GM18502 (cell line): ENCODE measurements around the gene MEP1A.
"Not testable (repeated sequence)": the region's sequence is repeated elsewhere in the genome, so short reads cannot be mapped to it uniquely, and the experiment has no call there.

ENCODE experiments used
- ATAC-seq: cut with Tn5 transposase; IDR thresholded peaks from one replicate; pipeline ENCODE4 v1.9.1; 2021; ENCODE audit warnings: mild to moderate bottlenecking; ENCODE audit not compliant: unreplicated experiment, poor library complexity

MEP1A gene

DNA sequence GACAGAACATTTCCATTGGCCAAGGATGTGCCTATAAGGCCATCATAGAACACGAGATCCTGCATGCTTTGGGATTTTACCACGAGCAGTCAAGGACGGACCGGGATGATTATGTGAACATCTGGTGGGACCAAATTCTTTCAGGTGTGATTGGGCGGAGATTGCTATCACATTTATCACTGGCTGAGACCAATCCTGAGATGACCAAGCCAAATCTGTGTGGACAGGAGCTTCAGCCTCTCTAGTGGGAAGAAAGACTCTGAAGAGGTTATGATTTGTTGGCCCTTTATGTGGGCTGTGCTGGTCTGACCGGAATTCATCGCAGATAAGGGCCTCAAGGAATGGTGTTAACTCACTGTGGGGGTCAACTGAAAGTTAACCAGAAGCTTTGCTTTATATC lies 26.4 kb downstream of the MEP1A start:
- no peak for ATAC-seq

DNA sequence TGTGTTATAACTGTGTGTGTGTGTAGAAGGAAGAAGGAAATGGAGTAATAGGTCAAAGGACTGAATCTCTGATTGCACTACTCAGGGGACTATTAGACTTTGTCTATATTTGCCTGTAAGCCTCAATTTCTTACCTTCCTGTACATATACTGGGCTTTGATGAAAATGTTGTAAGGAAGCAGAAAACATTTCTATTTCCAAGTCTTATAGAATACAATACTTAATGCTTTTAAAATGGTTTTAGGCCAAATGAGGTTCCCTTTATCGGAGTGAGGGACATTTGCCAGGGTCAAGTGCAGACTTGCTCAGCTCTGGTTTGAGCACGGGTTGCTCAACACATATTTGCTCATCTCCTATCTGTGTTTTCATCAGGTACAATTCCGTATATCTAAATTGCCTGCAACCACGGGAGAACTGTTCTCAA lies 28.3 kb downstream of the MEP1A start:
- no peak for ATAC-seq

DNA sequence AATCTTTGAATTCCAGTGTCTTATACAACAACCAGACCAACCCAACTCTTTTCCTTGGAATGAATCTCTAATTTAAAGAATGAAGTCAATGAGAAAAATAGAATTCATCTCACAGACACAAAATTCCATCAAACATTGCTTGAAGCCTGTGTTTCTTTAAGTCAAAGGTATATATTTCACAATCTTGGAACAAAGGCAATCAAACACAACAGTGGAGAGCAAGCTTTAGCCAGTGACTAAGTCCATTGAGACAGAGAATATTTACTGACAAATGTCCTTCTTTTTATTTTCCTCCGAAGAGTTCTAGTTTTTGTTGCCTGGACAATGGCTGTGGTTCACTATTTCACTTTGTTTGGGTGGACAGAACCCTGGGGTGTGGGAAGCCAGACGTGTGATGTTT lies 35.8 kb downstream of the MEP1A start:
- ATAC-seq, result no peak

DNA sequence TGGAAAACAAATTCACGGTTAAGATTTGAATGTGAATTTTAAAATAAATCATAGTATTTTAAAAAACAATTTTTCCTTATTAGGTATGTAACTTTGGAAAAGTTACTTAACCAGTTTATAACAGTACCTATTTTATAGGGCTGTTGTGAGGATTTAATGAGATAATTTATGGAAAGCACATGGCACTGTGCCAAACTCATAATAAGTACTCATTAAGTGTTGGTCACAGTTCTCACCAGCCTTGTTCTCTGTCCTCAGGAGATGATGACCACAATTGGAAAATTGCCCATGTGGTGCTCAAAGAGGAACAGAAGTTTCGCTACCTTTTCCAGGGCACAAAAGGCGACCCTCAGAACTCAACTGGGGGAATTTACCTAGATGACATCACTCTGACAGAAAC lies 39.6 kb downstream of the MEP1A start:
- ATAC-seq, result no peak

DNA sequence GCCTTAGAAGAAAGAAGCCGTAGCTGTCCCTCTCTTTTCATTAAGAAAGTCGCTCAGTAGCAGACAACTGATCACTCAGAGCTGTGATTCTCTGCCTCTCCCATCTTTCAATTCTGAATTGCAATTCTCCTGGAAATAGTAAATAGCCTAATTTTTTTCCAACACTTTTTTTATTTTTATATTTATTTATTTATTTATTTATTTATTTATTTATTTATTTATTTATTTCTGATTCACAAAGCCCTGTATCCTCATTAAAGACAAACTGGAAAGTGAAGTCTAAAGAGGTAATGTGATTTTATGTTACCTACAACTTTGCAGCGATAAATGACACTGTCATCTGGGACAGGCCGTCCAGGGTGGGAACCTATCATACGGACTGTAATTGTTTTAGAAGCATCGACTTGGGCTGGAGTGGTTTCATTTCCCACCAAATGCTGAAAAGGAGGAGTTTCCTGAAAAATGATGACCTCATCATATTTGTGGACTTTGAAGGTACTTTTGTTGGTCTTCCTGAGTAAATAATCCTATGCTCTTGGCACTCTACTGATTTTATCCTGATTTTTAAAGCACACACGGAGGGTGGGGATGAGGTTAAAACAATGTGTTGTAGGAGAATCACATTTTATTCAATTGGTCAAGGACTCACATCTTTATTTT lies 41.2 kb downstream of the MEP1A start:
- not testable (repeated sequence) for ATAC-seq

DNA sequence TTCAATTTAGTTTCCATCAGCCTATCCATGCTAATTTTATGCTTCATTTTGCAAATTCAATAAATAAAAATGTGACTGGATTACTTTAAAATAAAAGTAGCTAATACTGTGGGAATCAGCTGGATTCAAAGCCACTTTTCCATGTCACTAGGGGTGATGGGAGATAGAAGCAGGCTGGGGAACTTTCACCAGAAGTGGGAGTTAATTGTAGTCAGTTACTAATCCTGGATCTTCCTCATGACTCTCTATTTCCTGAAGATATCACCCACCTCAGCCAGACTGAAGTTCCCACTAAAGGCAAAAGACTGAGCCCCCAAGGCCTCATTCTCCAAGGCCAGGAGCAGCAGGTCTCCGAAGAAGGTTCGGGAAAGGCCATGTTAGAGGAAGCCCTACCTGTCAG lies 41.8 kb downstream of the MEP1A start:
- not testable (repeated sequence) for ATAC-seq

DNA sequence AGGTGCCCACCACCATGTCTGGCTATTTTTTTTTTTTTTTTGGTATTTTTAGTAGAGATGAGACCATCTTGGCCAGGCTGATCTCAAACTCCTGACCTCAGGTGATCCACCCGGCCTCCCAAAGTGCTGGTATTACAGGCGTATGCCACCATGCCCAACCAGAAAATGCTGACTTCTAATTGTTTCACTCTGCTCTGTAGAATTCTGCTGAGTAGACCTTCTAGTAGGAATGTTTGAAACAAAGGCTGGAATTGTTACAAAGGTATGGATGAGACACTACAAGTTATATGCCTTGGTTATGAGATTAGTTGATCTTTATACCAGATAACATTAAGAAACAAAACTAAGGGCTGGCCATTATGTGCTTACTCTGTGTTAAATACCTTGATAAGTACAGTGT lies 44.8 kb downstream of the MEP1A start:
- no peak for ATAC-seq

DNA sequence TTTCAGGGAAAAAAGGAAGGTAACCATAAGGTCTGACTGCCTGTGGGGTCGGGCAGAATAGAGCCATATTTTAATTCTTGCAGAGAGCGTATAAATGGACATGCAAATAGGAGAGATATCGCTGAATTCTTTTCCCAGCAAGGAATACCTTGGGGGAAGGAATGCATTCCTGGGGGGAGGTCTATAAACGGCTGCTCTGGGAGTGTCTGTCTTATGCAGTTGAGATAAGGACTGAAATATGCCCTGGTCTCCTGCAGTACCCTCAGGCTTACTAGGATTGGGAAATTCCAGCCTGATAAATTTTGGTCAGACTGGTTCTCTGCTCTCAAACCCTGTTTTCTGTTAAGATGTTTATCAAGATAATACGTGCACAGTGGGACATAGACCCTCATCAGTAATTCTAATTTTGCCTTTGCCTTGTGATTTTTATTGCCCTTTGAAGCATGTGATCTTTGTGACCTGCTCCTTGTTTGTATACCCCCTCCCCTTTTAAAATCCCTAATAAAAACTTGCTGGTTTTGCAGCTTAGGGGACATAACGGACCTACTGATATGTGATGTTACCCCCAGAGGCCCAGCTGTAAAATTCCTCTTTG lies 49.2 kb downstream of the MEP1A start:
- ATAC-seq, result not testable (repeated sequence)

DNA sequence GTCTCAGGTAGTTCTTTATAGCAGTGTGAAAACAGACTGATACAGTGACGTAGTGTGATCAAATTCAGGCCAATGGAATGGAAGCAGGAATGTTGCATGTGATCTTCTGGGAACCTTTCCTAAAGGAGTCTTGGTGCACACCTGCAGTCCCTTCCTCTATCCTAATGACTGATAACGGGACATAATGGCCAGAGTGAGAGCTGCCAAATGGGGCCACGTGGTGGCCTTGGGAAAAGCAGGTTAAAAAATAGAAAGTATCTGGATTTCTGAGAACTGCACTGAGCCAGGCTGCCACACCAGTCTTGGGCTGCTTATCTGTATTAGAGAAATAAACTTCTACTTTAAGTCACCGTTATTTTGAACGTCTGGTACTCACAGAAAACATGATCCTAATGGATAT lies 51.9 kb downstream of the MEP1A start:
- ATAC-seq, result no peak

DNA sequence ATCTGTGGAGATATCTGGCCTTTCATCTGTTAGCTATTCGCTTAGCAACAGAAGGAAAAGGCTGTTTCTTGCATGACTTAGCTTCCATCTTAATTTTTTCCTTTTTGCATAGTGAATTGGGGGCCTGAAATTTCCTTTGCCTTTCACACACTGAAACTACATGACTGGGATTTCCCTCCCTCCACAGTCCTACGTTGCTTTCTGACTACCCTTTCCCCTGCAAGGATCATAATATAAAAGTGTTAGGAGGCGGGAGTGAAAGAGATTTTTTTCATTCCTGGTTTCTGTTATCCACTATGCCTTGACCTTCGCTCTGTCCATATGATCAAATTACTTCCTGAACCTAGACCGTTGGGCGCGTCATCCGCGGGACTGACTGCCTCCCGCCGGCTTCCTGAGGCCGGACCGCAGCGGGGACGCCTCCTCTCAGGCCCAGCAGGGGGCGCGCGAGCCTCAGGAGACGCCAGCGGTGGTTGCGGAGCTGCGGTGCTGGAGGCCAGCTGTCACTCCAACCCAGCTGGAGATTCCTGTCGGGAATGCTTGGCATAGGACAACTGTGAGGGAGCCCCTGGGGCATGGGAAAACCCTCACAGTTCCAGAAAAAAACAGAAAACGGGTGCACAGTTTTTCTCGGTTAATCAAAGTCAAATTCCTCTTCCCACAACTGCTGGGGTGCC lies 55.6 kb downstream of the MEP1A start:
- ATAC-seq, result peak; percentile 94

DNA sequence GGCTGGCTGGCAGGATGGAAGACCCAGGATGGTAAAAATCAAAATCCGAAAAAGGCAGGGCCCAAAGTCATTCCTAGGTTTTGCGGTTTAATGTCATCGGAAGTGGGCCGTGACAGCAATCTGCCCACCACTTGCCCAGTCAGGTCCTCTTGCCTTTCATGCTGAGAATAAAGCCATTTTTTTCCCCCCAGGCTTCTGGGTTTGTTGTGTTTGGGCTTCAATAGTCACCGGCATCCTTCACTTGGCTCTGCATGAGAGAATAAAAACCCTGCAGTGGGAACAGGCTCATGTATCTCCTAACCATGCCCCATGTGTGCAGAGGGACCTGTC lies 56.1 kb downstream of the MEP1A start:
- ATAC-seq, result no peak

DNA sequence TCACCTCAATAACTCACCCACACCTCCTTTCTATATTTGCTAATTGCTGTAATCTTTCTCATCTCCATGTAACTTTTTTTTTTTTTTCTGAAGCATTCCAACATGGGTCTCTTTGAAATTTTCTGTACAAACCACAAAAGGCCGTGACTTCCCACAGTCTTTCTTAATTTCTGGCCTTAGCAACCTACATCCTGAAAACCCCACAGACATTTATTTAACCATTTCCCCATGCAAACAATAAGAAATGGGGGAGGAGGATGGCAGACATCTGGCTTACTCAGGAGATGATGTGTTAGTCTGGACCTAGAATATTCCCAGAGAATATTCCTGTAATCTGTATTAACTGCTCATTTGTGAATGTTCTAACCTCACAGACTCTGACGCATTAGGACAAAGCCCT lies 57.6 kb downstream of the MEP1A start:
- no peak for ATAC-seq

DNA sequence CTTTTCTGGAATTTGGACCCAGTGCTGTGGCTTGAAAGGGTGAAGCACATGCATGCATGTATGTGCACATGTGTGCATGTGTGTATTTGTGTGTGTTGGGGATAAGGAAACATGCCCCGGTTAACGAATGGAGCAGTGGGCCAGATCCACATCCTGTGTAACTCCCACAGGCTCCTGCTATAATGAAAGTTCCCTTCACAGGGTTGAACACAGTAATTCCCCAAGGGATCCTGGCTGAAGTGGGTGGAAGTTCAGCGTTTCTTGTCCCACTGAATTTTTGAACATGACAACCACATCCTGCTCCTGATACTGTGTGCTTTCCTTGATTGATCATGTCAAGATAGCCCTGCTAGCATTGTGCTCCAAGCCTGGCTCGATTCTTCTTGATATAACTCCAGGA lies 58.4 kb downstream of the MEP1A start:
- not testable (repeated sequence) for ATAC-seq

DNA sequence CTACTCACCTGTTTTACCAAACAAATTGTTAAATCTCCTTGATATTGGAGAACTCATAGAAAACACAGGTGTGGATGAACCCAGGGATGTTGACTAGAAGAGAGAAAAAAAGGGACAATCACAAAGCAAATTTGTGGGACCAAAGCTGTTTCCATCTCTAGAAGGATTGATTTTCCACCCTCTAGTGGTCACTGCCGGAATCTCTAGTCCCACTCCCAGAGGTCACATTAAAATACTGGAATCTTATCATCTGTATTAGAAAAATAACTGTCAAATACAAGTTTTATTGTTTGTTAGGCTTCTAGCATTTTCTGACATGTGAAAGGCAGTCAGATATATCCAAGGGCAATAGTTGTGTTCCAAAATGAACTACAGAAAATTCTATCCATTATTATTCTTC lies 62.8 kb downstream of the MEP1A start:
- not testable (repeated sequence) for ATAC-seq

DNA sequence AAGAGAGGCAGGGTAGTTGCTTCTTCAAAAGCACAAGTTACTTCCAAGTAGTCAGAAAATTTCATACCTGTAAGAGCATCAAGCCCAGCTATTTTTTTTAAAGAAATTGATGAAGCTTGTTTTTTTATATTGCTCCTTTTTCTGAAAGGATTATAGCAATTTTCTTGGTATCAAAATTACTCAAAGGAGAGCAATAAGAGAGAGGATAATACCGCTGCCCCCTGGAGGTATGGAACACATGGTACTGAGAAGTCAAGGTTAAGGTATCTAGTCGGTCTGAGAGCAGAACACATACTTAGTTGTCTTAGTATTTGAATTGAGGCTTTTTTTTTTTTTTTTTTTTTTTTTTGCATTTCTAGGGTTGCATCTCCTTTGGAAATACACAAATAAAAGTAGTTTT lies 69.2 kb downstream of the MEP1A start:
- ATAC-seq, result no peak

DNA sequence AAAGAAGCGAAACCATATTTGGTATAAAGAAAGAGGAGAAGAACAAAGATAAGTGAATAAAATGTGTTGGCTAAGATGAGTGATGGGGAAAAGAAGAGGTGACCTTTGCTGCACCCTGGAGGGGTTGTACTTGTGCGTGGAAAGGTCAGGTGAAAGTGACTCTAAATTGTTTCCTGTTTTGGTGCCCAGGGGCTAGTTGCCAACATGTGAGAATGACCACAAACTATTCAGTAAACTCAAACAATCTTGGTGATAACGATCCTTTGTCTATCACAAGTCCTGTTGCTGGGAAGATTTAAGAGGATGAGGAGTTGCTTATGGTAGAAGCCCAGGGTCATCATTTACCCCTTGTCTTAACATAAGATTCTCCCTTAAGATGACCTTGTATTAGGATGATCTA lies 70.6 kb downstream of the MEP1A start:
- no peak for ATAC-seq

DNA sequence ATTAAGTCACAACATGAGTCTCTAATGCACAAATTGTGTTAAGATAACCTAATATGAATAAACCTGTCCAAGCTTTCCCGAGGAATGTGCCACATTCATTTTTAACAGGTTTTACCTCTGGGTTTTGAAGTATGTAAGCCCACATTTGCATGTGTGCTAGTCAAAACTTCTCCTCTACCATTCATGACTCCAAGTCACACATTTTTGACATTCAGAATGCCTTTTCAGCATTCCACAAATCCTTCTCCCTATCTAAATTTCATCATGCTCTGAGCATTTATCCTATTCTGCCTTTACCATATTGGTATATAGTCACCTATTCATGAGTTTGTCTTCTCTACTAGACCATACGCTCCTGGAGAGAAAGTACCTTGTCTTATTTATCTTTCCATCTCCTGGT lies 72.0 kb downstream of the MEP1A start:
- no peak for ATAC-seq

DNA sequence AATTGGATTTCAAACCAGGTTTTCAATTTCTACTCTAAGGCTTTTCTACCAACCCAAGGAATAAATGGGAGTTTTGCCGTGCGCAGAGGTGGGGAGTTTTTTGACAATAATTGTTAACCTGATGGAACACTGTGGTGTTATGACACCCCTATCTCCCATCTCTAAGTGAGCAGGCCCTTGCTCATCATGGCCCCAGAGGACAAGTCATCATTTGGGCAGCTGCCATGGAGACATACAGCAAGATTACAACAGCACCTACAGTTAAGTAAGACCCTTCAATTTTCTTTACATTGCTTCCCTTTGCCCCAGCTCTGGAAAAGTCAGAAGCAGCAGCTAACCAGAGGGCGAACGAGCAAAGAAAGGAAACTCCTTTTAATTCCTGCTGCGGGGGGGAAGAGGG lies 74.2 kb downstream of the MEP1A start:
- ATAC-seq, result no peak

DNA sequence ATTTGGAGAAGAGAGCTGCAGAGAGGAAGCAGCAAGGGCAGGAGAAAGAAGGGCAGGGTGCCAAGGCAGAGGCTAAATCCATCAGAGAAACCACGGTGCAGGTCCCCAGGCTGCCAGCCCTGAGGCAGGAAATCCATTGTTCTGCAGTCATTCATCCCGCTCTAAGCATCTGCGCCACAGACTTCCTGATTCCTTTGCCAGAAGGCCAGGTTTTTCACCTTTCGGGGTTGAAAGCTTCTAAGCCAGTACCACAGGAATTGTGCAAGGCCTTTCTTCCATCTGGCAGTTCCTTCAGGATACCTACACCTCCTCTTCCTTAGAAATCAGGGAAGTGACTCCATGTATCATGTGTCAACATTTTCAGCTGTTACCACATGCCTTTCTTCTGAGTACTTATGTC lies 82.9 kb downstream of the MEP1A start:
- ATAC-seq, result no peak

DNA sequence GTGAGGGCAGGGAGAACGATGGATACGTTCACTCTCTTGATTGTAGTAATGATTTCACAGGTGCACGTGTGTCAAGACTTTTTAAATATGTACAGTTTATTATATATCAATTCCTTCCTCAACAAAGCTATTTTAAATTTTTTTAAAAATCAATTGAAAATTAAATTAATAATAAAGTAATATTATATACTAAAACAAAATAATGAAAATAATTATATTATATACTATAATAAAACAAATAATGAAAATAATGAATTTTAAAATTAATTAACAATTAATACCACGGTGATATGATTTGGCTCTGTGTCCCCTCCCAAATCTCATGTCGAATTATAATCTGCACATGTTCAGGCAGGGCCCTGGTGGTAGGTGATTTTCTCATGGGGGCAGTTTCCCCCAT lies 85.8 kb downstream of the MEP1A start:
- ATAC-seq, result no peak

DNA sequence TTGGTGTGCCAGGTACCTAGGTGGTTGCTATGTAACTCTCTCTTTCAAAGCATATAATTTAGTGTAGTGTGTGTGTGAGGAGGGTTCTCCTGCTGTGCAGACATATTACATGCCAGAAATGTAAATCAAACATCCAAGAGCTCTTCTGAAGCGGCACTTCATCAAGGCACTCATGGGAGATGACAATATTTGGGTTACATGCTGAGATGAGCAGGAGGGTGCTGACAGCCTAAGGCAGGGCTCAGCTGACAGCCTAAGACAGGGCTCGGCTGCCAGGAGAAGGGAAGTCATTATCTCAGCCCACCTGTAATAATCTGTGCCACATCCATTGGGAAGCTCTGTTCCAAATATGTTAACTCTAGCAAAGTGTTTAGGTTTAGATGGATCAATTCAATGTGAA lies 89.5 kb downstream of the MEP1A start:
- no peak for ATAC-seq

DNA sequence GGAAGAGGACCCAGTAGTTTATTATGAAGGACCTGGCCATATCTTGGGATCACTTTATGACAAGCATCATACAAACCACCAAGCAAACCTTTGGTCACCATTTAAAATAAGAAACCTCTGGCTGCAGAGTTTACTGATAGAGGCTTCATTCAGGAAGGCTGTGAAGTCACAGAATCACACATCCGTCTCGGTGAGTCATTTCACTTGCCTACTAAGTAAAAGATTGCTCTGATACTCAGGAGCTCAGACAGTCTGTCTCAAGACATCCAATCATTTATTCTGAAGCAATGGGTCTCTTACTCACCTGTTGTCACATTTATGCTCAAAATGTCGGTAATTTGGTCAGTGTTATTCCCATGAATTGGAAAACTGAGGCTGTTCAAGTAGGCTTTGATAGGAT lies 94.8 kb downstream of the MEP1A start:
- ATAC-seq, result no peak
